IPS-NIHi7 (cell line): ENCODE results near the gene TSPAN1.

Experiments used
- DNase-seq: peaks from one replicate; pipeline ENCODE4 v3.0.0; 2012; ENCODE audit warnings: mixed read lengths; ENCODE audit errors: extremely low spot score

Gene TSPAN1

GRCh38 chr1:46187106-46187869 lies 12.4 kb downstream of the TSPAN1 start:
- DNase-seq: no peak

- DNase-seq: no peak
Measured at GRCh38 chr1:46188295-46189030, 13.6 kb downstream of the TSPAN1 start.

GRCh38 chr1:46190539-46190938 lies 15.7 kb downstream of the TSPAN1 start:
- DNase-seq: no peak

- no peak for DNase-seq
Measured at GRCh38 chr1:46191033-46191701, 16.3 kb downstream of the TSPAN1 start.

GRCh38 chr1:46192171-46192570 lies 17.3 kb downstream of the TSPAN1 start:
- DNase-seq: no peak

GRCh38 chr1:46193285-46193684 lies 18.4 kb downstream of the TSPAN1 start:
- DNase-seq: no peak

GRCh38 chr1:46193984-46194570 lies 19.2 kb downstream of the TSPAN1 start:
- peak; percentile 43 for DNase-seq

GRCh38 chr1:46194641-46195193 lies 19.8 kb downstream of the TSPAN1 start:
- no peak for DNase-seq

- no peak for DNase-seq
Measured at GRCh38 chr1:46196609-46197008, 21.7 kb downstream of the TSPAN1 start.

- DNase-seq: no peak
Measured at GRCh38 chr1:46197560-46197963, 22.7 kb downstream of the TSPAN1 start.

- peak; percentile 94 for DNase-seq
Measured at GRCh38 chr1:46197964-46198811, 23.3 kb downstream of the TSPAN1 start, which contains the start of gene POMGNT1. Gene POMGNT1, minus strand, starts transcription at chr1:46198434. Its CDS starts 613 bp downstream, at chr1:46197821.

- DNase-seq: no peak
Measured at GRCh38 chr1:46199233-46199749, 24.4 kb downstream of the TSPAN1 start.

GRCh38 chr1:46203738-46204405 lies 29.0 kb downstream of the TSPAN1 start:
- no peak for DNase-seq

GRCh38 chr1:46204406-46204742 lies 29.5 kb downstream of the TSPAN1 start:
- no peak for DNase-seq

GRCh38 chr1:46205141-46205540 lies 30.3 kb downstream of the TSPAN1 start:
- DNase-seq: no peak

GRCh38 chr1:46205791-46206190 lies 30.9 kb downstream of the TSPAN1 start:
- DNase-seq: peak; percentile 12

GRCh38 chr1:46206399-46206798 lies 31.5 kb downstream of the TSPAN1 start:
- DNase-seq: no peak

GRCh38 chr1:46210561-46210960 lies 35.7 kb downstream of the TSPAN1 start:
- DNase-seq: no peak

GRCh38 chr1:46211051-46211450 lies 36.2 kb downstream of the TSPAN1 start:
- peak; percentile 5 for DNase-seq

GRCh38 chr1:46215504-46215903 lies 40.6 kb downstream of the TSPAN1 start:
- DNase-seq: no peak
